Fibroblast of pulmonary artery (primary cell): ENCODE results near the gene PTPRN2.

Experiments used
- DNase-seq: peaks from one replicate; pipeline ENCODE4 v3.0.0-alpha.2; 2010; ENCODE audit warnings: low read depth
- H3K4me3 ChIP-seq: replicated peaks from 2 replicates; pipeline ENCODE4 v1.5.1; 2011; ENCODE audit warnings: low read depth, mild to moderate bottlenecking, control low read depth, low read length, moderate library complexity
- TF ChIP-seq, protein P1 (sequence below): IDR thresholded peaks from 2 replicates; pipeline ENCODE4 v1.5.1; 2011; ENCODE audit warnings: mild to moderate bottlenecking, control low read depth, low read length, inconsistent platforms; ENCODE audit errors: missing control alignments

PTPRN2 gene

DNA sequence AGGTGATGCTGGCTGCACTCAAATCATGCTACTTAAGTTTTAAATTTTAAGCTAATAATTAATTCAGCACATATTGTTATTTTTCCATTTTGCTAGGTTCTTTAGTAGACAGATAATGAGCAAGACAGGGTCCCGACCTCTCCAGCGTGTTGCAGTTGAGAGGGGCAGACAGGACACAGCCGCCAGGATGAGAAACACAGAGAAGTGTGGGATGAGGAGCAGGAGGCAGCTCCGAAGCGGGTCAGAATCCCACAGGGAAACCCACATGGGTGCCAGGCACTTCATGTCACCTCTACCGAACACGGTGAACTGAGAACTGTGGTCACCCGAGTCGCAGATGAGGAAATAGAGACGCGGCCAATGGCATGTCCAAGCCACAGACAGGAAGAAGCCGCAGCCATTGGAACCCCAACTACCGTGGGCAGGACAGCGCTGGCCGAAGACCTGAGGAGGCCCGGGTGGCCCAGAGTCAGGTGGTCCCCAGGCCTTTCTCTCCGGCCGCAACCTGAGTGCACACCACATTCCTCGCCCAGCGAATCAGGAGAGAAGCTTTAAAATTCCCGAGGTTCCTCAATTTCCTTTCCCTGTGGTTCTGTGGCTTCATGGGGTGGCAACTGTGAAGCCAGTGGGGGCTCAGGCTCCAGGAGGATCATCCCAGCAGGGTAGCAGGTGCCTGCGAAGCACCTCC lies 1037.9 kb downstream of the PTPRN2 start:
- DNase-seq = no peak
- TF ChIP-seq, protein P1, sequence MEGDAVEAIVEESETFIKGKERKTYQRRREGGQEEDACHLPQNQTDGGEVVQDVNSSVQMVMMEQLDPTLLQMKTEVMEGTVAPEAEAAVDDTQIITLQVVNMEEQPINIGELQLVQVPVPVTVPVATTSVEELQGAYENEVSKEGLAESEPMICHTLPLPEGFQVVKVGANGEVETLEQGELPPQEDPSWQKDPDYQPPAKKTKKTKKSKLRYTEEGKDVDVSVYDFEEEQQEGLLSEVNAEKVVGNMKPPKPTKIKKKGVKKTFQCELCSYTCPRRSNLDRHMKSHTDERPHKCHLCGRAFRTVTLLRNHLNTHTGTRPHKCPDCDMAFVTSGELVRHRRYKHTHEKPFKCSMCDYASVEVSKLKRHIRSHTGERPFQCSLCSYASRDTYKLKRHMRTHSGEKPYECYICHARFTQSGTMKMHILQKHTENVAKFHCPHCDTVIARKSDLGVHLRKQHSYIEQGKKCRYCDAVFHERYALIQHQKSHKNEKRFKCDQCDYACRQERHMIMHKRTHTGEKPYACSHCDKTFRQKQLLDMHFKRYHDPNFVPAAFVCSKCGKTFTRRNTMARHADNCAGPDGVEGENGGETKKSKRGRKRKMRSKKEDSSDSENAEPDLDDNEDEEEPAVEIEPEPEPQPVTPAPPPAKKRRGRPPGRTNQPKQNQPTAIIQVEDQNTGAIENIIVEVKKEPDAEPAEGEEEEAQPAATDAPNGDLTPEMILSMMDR = no peak
- no peak overlapping the region for H3K4me3 ChIP-seq

DNA sequence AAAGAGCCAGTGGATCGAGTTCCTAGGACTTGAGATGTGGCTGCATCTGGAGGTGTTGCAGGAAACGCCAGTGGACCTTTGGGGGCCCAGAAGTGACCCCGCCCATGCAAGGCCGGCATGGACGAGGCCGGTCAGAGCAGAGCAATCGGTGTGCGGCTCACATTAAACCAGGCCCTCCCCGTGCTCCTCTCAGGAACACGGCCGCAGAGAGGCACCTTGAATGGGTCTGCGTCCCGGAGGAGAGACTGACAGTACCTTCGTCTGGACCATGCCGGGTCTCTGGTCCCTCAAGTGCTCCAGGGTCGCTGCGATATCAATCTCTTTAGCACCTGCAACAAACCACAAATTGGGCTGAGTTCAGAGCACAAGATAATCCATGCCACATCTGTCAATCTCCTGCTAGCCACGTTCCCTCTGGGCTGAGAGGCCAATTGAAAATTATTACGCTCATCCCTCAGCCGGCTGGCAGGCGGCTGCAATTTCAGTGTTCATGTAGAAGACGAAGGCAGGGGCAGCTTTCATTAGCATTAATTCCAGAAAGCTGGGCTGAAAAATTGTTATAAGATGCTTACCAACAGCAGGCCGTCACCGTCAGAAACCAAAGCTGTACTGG lies 1038.8 kb downstream of the PTPRN2 start:
- no peak for DNase-seq
- TF ChIP-seq, protein P1 = no peak

DNA sequence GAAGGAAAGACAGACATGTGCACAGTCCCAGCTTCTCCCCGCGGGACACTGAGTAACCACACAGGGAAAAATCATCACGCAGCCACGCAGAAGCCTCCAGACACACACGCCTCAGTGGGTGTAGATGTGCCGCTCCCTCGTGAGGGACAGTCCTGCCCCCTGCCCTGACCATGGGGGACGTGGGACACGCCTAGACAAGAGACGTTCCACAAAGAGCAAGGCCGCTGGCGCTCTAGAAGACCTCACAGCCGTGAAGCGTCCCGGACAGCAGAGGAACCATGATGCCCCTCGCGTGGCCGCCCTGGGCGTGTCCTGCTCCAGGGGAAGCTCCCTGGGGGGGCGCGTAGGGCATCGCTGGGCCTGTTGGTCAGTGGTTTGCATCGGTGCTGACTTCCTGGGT lies 1040.0 kb downstream of the PTPRN2 start:
- H3K4me3 ChIP-seq = no peak overlapping the region
- TF ChIP-seq, protein P1 = no peak
- no peak for DNase-seq

More for the DNA sequence above, 1038.8 kb downstream of the PTPRN2 start:
- no peak overlapping the region for H3K4me3 ChIP-seq

DNA sequence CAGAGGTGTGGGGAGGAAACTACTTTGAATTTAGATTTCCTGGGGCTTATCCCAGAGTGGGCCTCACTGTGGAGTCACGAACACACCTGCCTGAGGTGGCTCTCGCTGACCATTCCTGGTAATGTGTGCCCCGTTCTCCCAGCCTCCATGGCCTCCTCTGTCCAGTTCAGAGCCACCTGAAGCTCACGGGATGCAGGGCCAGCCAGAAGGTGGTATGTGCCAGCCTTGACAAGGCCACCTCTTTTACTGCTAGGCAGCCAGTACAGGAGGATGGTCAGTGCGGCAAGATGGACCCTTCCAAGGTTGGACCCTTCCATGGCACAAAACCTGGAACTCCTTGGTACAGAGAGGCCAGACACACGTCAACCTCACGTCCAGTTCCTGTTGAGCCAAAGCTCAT lies 1040.5 kb downstream of the PTPRN2 start:
- H3K4me3 ChIP-seq = no peak overlapping the region
- TF ChIP-seq, protein P1 = no peak
- no peak for DNase-seq

DNA sequence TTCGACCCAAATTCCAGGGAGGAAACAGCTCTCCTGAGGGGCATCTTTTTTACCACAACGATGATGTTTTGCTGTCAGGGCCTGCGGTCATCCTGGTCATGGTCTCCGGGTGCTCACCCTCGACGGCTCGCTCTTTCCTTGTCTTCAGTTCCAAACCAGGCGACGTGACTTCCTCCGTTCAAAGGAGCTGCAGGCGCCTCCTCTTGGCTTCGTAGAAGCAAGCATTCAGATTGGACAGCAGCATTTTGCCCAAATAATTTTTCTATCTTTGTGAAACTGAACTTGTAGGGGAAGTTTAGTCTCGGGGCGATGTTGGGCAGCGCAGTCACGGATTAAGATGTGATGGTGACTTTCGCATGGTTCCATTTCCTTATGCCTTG lies 1042.0 kb downstream of the PTPRN2 start:
- TF ChIP-seq, protein P1 = no peak
- DNase-seq = no peak
- H3K4me3 ChIP-seq = no peak overlapping the region

DNA sequence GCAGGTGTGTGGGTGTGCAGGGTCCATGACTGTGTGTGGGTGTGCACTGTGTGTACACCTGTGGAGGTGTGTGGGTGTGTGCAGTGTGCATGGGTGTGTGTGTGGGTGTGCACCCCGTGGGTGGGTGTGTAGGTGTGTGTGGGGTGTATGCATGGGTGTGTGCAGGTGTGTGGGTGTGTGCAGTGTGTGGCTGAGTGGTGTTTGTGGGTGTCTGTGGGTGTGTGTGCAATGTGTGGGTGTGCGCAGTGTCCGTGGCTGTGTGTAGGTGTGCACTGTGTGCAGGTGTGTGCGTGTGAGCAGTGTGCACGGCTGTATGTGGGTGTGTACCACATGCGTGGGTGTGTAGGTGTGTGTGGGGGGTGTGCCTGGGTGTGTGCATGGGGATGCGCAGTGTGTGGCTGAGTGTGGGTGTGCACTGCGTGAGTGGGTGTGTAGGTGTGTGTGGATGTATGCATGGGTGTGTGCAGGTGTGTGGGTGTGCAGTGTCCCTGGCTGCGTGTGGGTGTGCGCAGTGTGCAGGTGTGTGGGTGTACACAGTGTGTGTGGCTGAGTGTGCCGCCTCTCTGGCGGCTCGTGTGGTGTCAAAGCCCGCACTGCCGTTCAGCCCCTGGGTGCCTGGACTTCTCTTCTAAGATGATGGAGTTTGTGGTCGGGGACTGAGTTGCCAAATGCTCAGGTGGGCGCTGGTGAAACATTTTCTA lies 1042.5 kb downstream of the PTPRN2 start:
- TF ChIP-seq, protein P1 = no peak
- no peak overlapping the region for H3K4me3 ChIP-seq
- no peak for DNase-seq
